GM12878 (cell line): ENCODE data around the gene EXOC3L1. TPM values are rescaled to one million over a fixed set of nuclear protein-coding genes. Genes with fewer than 3 reads are reported as not detected.

ENCODE experiments used
- ATAC-seq: fragments of 200-7000 bp; cut with Tn5 transposase; 3 replicates; pipeline ENCODE4 v1.9.1; 2020; ENCODE audit warnings: mild to moderate bottlenecking, moderate library complexity
- BruUV-seq: library from RNA; stranded (reverse); fragments of 400-500 nt; replicated peaks from 2 replicates; lab custom pipeline; 2021; lab: Mats Ljungman, UMichigan
- CTCF ChIA-PET: fragments of 300-600 bp; sonication (Branson Sonifier 250); formaldehyde crosslinking; extraction: SDS; loops from one replicate; lab custom pipeline; 2021; ENCODE audit warnings: inconsistent platforms; lab: Yijun Ruan, JAX
- POLR2A ChIA-PET: fragments of 350-600 bp; formaldehyde crosslinking; extraction: SDS; loops from one replicate; lab custom pipeline; 2021; ENCODE audit warnings: inconsistent platforms; lab: Charles Lee
- RAD21 ChIA-PET: fragments of 300-600 bp; sonication (Branson Sonifier 250); formaldehyde crosslinking; loops from one replicate; lab custom pipeline; 2023; ENCODE audit warnings: antibody characterized with exemption; ENCODE audit not compliant: unreplicated experiment; lab: Charles Lee
- SMC1A ChIA-PET: fragments of 300-600 bp; sonication (Branson Sonifier 250); formaldehyde crosslinking; loops from one replicate; lab custom pipeline; 2023; ENCODE audit not compliant: unreplicated experiment, uncharacterized antibody; lab: Charles Lee
- DNase-seq: peaks from one replicate; pipeline ENCODE4 v3.0.0-alpha.2; 2011; ENCODE audit warnings: low read depth, low spot score
- FAIRE-seq: peaks from 3 replicates; lab custom pipeline; 2011; peaks lifted over from hg19 to GRCh38; lab: Jason Lieb, UNC
- H2AFZ ChIP-seq: 2 replicates; pipeline ENCODE4 v1.6.0; 2011; ENCODE audit warnings: low read depth, low read length, control low read depth; ENCODE audit not compliant: control insufficient read depth
- H3K27ac ChIP-seq: 2 replicates; pipeline ENCODE4 v1.5.1; 2011; ENCODE audit warnings: control low read depth; ENCODE audit not compliant: control insufficient read depth, insufficient read depth
- H3K27me3 ChIP-seq, 2 experiments: replicated peaks in 1 of 2; 2 replicates each; pipeline versions ENCODE4 v1.6.0 to v1.6.1; 2011; ENCODE audit warnings: low read length in 1 of 2; ENCODE audit not compliant: control insufficient read depth in 2 of 2, insufficient read depth in 2 of 2
- H3K36me3 ChIP-seq, 2 experiments: 2 replicates each; pipeline ENCODE4 v1.5.1; 2011; ENCODE audit warnings: low read length in 1 of 2; ENCODE audit not compliant: control insufficient read depth in 2 of 2, insufficient read depth in 2 of 2
- H3K4me1 ChIP-seq: 2 replicates; pipeline ENCODE4 v1.6.1; 2011; ENCODE audit warnings: mild to moderate bottlenecking, low read length, moderate library complexity, mixed read lengths; ENCODE audit not compliant: control insufficient read depth, insufficient read depth
- H3K4me2 ChIP-seq: 2 replicates; pipeline ENCODE4 v1.6.0; 2011; ENCODE audit warnings: control low read depth; ENCODE audit not compliant: control insufficient read depth, insufficient read depth
- H3K4me3 ChIP-seq: fragments of 200-600 bp; sonication (generic); 2 replicates; pipeline ENCODE4 v1.5.1; 2016
- H3K79me2 ChIP-seq: 2 replicates; pipeline ENCODE4 v1.6.0; 2011; ENCODE audit warnings: low read length; ENCODE audit not compliant: control insufficient read depth, insufficient read depth
- H3K9ac ChIP-seq: 2 replicates; pipeline ENCODE4 v1.8.0; 2011; ENCODE audit warnings: low read length, control low read depth, mixed read lengths; ENCODE audit not compliant: control insufficient read depth, insufficient read depth
- H3K9me3 ChIP-seq: replicated peaks from 3 replicates; pipeline ENCODE4 v1.5.1; 2011; ENCODE audit warnings: mild to moderate bottlenecking, low read length; ENCODE audit not compliant: control insufficient read depth, insufficient read depth
- H4K20me1 ChIP-seq: 2 replicates; pipeline ENCODE4 v1.6.0; 2011; ENCODE audit not compliant: control insufficient read depth, insufficient read depth
- BCL11A ChIP-seq: IDR thresholded peaks from 2 replicates; pipeline ENCODE4 v1.6.1; 2011; ENCODE audit warnings: low read depth, low read length
- BCLAF1 ChIP-seq: fragments of 450-650 bp; IDR thresholded peaks from 2 replicates; pipeline ENCODE4 v1.6.1; 2017; ENCODE audit warnings: antibody characterized with exemption, mild to moderate bottlenecking, moderate library complexity
- CEBPB ChIP-seq, 2 experiments: fragments of 150-350 bp in 1 of 2; IDR thresholded peaks; 2 replicates each; pipeline ENCODE4 v1.6.1; 2012 to 2014; ENCODE audit warnings: low read depth in 2 of 2, low read length in 2 of 2, borderline replicate concordance in 1 of 2, inconsistent platforms in 1 of 2
- ELK1 ChIP-seq: IDR thresholded peaks from 2 replicates; pipeline ENCODE4 v1.6.1; 2012; ENCODE audit warnings: low read depth, low read length, improper control_type of control experiment
- MEF2A ChIP-seq: IDR thresholded peaks from 2 replicates; pipeline ENCODE4 v1.6.1; 2011; ENCODE audit warnings: low read depth, mild to moderate bottlenecking, low read length, moderate library complexity; ENCODE audit not compliant: insufficient read depth
- MYB ChIP-seq: fragments of 150-350 bp; IDR thresholded peaks from 2 replicates; pipeline ENCODE4 v1.6.1; 2014; ENCODE audit warnings: mild to moderate bottlenecking, low read depth, low read length, borderline replicate concordance
- PAX8 ChIP-seq: fragments of 450-650 bp; IDR thresholded peaks from 2 replicates; pipeline ENCODE4 v1.6.1; 2017; ENCODE audit warnings: mild to moderate bottlenecking, moderate library complexity
- TBL1XR1 ChIP-seq: IDR thresholded peaks from 2 replicates; pipeline ENCODE4 v1.6.1; 2012; ENCODE audit warnings: low read depth, low read length, improper control_type of control experiment
- YBX1 ChIP-seq: fragments of 450-650 bp; IDR thresholded peaks from 2 replicates; pipeline ENCODE4 v1.6.1; 2016; ENCODE audit warnings: antibody characterized with exemption
- WGBS: methylation state at CpG from one replicate; pipeline ENCODE4 v1.1.6; 2016; ENCODE audit warnings: low lambda C conversion rate; ENCODE audit not compliant: insufficient replicate concordance, insufficient coverage; ENCODE audit errors: missing lambda C conversion rate; 5-methylcytosine and 5-hydroxymethylcytosine counted together
- in situ Hi-C: fragments of 300-500 bp; cut with MboI; formaldehyde crosslinking; loops from 9 replicates; pipeline ENCODE4 v1.14.3; 2018; ENCODE audit warnings: mixed read lengths
- intact Hi-C: fragments of 100-400 bp; cut with micrococcal nuclease; formaldehyde crosslinking; loops from one replicate; pipeline ENCODE4 v1.14.2; 2022; ENCODE audit not compliant: unreplicated experiment
- polyA plus RNA-seq, 11 experiments: library from polyadenylated mRNA; depleted of rRNA in 4 of 11; unstranded in 6 of 11; stranded (reverse) in 5 of 11; fragments of >200 nt; fragmentation: Nextera tagmentation in 4 of 11; fragmentation: Illumina TruSeq in 1 of 11; extraction: Ambion mirVana in 4 of 11; extraction: Trizol in 1 of 11; gene quantifications; 1 replicate in 1 of 11; 2 replicates in 10 of 11; pipeline versions ENCODE4 v1.2.1 to v1.2.3, GENCODE V29; 2011 to 2016; ENCODE audit warnings: inconsistent platforms in 2 of 11, missing spikeins in 2 of 11, low read depth in 1 of 11
- total RNA-seq, 4 experiments: library from RNA; depleted of rRNA in 3 of 4; stranded (reverse); fragments of >200 nt in 3 of 4; fragmentation: Illumina TruSeq in 1 of 4; extraction: Trizol in 1 of 4; gene quantifications; 2 replicates each; pipeline versions ENCODE4 v1.2.1 to v1.2.3, GENCODE V29; 2013 to 2021
- TF ChIP-seq, protein P1 (sequence below): fragments of 450-650 bp; IDR thresholded peaks from 2 replicates; pipeline ENCODE4 v1.6.1; 2016; ENCODE audit warnings: mild to moderate bottlenecking
- TF ChIP-seq, protein P2 (sequence below): fragments of 150-350 bp; IDR thresholded peaks from 2 replicates; pipeline ENCODE4 v1.6.1; 2016; ENCODE audit warnings: low read depth, low read length

EXOC3L1 gene
- total and polyA plus RNA-seq, 10 of the 15 experiments (the other 5 are each of a cell fraction or from before 2014, with no cell fraction given): 0.07 to 0.42 TPM; not detected in 8

DNA sequence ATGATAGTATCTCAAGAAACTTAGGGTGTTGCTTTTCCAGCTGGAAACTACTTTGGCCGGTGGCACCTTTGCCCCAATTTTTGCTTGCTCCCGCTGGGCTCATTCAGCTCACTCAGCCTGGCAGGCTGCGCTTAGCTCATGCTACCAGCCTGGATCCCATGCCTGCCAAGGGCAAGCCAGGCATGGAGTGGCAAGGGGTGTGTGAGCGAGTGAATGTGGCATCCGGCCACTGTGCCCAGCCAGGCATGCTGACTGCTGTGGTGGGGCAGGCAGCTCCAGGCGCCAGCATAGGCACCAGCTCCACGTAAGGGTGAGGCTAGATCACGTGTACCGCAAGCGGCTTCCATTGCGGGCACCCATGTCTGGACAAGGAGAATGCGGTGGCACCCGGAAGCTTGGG lies 48.5 kb downstream of the EXOC3L1 start (continued):
- no peak for TF ChIP-seq BCLAF1
- no peak for TF ChIP-seq TBL1XR1
- TF ChIP-seq MYB: no peak
- no peak for TF ChIP-seq MEF2A
- TF ChIP-seq CEBPB (IDR thresholded peaks at IDR 0.05; ENCODE audit: borderline replicate concordance in 1 of 2, low read depth in 2 of 2, low read length in 2 of 2): no peak
- no peak for TF ChIP-seq YBX1
- no peak for TF ChIP-seq BCL11A

DNA sequence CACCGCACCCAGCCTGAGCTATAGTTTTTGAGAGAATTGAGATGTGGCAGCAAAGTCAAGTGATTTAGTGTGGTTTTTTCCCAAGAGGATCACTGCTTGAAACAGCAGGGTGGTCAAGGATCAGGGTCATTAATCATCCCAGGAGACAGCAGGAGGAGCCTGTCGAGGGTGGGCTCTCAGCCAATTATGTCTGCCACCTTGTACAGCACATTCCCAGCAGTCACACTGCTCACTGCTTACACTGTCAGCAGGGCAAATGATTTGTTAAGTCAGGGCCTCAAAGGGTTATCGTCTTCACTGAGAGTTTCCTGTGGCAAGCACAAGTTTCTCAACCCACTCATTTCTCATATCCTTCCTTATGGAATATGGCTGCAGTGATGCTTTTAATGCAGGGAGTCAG lies 52.3 kb downstream of the EXOC3L1 start:
- Histone ChIP-seq H3K4me2 (no peak overlapping the region), H2AFZ (no peak overlapping the region), H4K20me1 (no peaks in the 10 kb centered on the region), H3K9me3 (no peaks in the 10 kb centered on the region), H3K4me3 (no peak overlapping the region), H3K27ac (no peak overlapping the region), H3K36me3 (peaks cover 19 to 22% of the 10 kb centered on the region in 2 experiments; a peak in 3 of 4 replicates), H3K79me2 (no peaks in the 10 kb centered on the region), H3K4me1 (no peaks in the 10 kb centered on the region), H3K27me3 (no peaks in the 10 kb centered on the region), H3K9ac (no peak overlapping the region)
- 94% methylated on average over 3 of the region's 3 CpGs for WGBS
- ChIA-PET SMC1A (interaction anchor here (0.7 to 1.2 kb wide), 2 partner anchors 13 to 159 kb away, joined by 3 read pairs; partner anchors contain the start of gene B3GNT9), CTCF (interaction anchor here (0.7 to 2.0 kb wide), 4 partner anchors 17 to 123 kb away, joined by 3 to 7 read pairs (median 5); no protein-coding TSS in a partner anchor), POLR2A (no interaction called here), RAD21 (no interaction called here)
- no TSS peak for BruUV-seq
- TF ChIP-seq, protein P1, sequence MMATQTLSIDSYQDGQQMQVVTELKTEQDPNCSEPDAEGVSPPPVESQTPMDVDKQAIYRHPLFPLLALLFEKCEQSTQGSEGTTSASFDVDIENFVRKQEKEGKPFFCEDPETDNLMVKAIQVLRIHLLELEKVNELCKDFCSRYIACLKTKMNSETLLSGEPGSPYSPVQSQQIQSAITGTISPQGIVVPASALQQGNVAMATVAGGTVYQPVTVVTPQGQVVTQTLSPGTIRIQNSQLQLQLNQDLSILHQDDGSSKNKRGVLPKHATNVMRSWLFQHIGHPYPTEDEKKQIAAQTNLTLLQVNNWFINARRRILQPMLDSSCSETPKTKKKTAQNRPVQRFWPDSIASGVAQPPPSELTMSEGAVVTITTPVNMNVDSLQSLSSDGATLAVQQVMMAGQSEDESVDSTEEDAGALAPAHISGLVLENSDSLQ: no peak
- TF ChIP-seq, protein P2, sequence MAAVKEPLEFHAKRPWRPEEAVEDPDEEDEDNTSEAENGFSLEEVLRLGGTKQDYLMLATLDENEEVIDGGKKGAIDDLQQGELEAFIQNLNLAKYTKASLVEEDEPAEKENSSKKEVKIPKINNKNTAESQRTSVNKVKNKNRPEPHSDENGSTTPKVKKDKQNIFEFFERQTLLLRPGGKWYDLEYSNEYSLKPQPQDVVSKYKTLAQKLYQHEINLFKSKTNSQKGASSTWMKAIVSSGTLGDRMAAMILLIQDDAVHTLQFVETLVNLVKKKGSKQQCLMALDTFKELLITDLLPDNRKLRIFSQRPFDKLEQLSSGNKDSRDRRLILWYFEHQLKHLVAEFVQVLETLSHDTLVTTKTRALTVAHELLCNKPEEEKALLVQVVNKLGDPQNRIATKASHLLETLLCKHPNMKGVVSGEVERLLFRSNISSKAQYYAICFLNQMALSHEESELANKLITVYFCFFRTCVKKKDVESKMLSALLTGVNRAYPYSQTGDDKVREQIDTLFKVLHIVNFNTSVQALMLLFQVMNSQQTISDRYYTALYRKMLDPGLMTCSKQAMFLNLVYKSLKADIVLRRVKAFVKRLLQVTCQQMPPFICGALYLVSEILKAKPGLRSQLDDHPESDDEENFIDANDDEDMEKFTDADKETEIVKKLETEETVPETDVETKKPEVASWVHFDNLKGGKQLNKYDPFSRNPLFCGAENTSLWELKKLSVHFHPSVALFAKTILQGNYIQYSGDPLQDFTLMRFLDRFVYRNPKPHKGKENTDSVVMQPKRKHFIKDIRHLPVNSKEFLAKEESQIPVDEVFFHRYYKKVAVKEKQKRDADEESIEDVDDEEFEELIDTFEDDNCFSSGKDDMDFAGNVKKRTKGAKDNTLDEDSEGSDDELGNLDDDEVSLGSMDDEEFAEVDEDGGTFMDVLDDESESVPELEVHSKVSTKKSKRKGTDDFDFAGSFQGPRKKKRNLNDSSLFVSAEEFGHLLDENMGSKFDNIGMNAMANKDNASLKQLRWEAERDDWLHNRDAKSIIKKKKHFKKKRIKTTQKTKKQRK: no peak
- TF ChIP-seq PAX8 (no peak), ELK1 (no peak)
- in situ Hi-C loops (no loop called here), intact Hi-C loops (no loop called here)
- DNase-seq (no peak), ATAC-seq (no peak), FAIRE-seq (no peak)
